ENCODE results near the gene SHMT2.

GRCh38 chr12:57243521-57244311, 14.2 kb downstream of the SHMT2 start:
- TF ChIP-seq POLR2A (IDR thresholded peaks at IDR 0.05) (no peak), CTCF (IDR thresholded peaks at IDR 0.05) (peak in 1 of 3 donors; percentile 20)
